Middle frontal gyrus (tissue), 1 donor: ENCODE data around the gene ADCY4.
"Not testable (repeated sequence)": the region's sequence is repeated elsewhere in the genome, so short reads cannot be mapped to it uniquely, and the experiment has no call there.

ENCODE experiments used
- DNase-seq: peaks from one replicate; pipeline ENCODE4 v3.0.0-alpha.2; 2015; ENCODE audit warnings: low spot score; ENCODE audit errors: extremely low spot score

ADCY4 gene

GRCh38 chr14:24334431-24335291, at the start of gene ADCY4:
Gene ADCY4, minus strand, starts transcription at chr14:24335071. Its CDS starts 419 bp downstream, at chr14:24334652.
- no peak for DNase-seq

GRCh38 chr14:24384169-24384568, 49.3 kb upstream of the ADCY4 start:
- DNase-seq, result no peak

DNA sequence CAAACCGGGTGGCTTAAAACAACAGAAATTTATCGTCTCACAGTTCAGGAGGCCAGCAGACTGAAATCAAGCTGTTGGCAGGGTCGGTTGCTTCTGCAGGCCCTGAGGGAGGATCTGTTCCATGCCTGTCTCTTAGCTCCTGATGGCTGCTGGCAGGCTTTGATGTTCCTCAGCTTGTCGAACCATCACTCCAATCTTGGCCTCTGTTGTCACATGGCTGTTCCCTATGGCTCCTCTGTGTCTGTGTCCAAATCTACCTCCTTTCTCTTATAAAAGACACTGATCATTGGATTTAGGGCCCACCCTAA, 47.1 kb upstream of the ADCY4 start:
- no peak for DNase-seq

DNA sequence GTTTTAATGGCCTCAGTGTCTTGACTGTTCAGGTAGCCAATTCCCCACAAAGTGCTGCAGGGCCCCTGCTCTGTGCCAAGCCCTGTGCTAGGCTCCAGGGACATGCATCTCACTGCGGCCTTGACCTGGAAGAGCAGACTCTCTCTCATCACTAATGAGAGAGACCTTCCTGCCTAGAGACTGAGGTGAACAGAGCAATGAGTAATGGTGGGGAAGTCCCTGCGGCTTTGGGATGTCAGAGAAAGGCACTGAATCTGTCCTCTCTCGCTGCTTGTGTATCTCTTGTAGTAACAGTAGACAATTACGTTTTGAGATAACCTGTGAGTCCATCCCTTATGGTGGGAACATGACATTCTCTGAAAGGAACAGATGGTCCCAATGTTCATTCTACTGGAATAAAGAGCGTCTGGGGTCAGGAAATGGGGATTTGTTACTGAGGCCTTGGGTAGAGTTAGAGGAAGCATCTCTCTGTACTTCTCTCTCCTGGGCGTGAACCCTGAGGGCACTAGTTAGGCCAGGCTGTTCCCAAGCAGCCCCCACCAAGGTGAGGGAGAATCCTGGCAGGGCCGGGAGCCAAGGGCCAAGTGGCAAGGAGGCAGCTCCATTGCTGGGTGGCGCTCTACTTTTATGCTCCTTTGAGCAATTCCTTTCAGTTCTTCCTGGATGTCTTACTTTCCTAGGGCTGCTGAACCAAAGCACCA, 46.6 kb upstream of the ADCY4 start:
- no peak for DNase-seq

DNA sequence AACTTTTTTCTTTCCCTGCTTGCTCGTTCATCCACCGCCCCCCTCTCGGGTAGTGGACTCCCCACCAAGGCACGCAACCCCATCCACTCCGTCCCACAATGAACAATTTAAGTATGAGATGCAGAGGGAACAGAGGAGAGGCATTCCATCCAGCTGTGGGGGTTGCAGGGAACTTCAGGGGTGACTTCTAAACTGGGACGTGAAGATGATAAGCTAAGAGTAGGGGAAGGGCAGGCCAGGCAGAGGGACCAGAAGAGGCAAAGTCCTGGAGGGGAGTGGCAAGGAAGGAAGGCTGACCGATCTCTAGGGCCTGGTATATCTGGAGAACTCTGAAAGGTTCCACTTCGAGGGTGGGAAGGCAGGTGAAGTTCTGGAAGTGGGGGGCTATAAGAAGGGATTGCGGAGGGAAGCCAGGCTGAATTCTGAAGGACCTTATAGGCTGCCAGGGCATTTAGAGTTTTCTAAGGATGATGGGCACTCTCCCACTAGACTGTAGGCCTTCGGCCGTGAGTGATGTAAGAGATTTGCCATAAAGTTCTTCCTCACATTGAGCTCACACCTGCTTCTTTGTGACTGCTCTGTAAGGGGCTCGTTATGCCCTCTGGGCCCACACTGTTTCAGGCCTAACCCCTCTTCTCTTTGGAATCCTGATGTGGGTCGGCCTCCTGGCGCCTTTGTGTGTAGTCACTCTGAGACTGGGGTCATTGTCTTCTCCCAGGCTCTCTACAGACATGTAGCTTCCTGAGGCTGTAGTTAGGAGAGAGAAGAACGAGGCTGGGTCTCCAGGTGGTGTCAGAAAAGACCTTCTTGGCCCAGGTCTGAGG, 45.2 kb upstream of the ADCY4 start:
- DNase-seq, result no peak

- DNase-seq, result no peak
These were observed 44.4 kb upstream of the ADCY4 start for GRCh38 chr14:24378981-24379906.

DNA sequence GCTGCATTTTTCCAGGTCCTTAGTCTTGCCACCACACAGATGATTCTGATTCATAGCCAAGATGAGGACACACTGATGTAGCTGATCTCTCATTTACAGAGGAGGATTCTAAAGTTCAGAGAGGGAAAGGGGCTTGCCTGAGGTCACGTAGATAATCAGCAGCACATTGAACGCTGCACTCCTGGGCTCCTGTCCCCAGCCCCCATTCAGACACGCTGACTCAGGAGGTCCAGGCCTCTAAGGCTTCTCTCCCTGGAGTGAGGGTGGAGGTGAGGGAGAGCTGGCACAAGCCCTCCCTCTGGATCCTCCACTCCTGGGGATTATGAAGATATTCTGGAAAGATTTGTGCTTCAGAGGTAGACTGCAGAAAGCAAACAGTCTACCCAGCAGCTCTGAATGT, 43.5 kb upstream of the ADCY4 start:
- DNase-seq, result no peak

DNA sequence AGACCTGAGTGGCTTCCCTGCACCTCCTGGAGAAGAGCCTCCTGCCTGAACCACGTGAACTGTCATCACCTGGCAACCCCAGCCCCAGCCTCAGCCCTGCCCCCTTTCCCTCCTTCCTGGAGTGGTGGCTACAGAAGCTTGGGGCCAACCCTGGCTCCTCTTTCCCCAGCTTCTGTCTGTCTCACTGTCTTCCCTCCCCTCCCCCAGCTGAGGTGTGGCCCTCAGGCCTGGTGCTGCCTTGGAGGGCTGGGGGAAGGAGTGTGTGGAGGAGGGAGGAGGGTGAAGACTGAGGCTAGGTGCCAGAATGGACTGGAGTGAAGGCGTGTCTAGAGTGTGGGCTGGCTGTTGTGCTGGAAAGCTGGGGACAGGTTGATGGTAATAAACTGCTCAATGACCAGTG, 42.8 kb upstream of the ADCY4 start:
- DNase-seq, result no peak

- DNase-seq, result no peak
These were observed 42.3 kb upstream of the ADCY4 start for GRCh38 chr14:24377126-24377525.

DNA sequence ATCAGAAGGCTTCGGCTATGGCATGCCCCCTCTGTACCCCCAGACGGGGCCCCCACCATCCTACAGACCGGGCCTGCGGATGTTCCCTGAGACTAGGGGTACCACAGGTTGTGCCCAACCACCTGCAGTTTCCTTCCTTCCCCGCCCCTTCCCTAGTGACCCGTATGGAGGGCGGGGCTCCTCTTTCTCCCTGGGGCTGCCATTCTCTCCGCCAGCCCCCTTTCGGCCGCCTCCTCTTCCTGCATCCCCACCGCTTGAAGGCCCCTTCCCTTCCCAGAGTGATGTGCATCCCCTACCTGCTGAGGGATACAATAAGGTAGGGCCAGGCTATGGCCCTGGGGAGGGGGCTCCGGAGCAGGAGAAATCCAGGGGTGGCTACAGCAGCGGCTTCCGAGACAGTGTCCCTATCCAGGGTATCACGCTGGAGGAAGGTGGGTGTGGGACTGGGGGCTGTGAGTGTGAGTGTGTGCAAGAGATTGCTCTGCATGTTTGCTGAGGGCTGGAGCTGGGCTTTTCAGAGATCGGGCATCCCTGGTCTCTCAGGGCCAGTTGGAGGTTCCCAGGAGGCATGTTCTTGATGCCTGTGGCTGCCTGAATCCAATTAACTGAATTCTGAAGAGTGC, 41.7 kb upstream of the ADCY4 start:
- no peak for DNase-seq

- no peak for DNase-seq
These were observed 38.0 kb upstream of the ADCY4 start for GRCh38 chr14:24372701-24373416.

- DNase-seq, result not testable (repeated sequence)
These were observed 36.7 kb upstream of the ADCY4 start for GRCh38 chr14:24371605-24372004.

DNA sequence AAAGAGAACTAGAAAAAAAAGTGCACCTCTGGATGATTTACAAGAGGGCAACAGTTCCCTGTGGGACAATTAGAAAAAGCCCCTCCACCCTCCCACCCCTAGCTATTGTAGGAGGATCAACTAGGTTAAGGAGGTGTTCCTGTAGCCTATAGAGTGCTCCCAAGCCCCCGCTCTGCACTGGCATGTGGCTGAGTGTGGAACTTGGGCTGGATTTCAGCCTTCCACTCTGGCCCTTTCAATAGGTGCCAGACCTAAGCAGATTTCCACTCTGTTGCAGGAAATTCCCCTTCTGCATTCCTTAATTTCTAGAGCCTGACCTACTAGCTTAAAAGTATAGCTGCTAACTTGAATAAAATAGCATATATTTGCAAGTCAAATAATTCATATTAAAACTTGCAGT, 35.9 kb upstream of the ADCY4 start:
- no peak for DNase-seq

GRCh38 chr14:24369907-24370687, 35.2 kb upstream of the ADCY4 start:
- DNase-seq, result no peak

DNA sequence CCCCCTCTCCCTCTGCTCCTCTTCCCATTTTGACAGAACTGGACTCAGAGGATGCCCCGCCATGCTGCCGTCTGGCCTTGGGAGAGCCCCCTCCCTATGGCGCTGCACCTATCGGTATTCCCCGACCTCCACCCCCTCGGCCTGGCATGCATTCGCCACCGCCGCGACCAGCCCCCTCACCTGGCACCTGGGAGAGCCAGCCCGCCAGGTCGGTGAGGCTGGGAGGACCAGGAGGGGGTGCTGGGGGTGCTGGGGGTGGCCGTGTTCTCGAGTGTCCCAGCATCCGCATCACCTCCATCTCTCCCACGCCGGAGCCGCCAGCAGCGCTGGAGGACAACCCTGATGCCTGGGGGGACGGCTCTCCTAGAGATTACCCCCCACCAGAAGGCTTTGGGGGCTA, 34.6 kb upstream of the ADCY4 start:
- no peak for DNase-seq

DNA sequence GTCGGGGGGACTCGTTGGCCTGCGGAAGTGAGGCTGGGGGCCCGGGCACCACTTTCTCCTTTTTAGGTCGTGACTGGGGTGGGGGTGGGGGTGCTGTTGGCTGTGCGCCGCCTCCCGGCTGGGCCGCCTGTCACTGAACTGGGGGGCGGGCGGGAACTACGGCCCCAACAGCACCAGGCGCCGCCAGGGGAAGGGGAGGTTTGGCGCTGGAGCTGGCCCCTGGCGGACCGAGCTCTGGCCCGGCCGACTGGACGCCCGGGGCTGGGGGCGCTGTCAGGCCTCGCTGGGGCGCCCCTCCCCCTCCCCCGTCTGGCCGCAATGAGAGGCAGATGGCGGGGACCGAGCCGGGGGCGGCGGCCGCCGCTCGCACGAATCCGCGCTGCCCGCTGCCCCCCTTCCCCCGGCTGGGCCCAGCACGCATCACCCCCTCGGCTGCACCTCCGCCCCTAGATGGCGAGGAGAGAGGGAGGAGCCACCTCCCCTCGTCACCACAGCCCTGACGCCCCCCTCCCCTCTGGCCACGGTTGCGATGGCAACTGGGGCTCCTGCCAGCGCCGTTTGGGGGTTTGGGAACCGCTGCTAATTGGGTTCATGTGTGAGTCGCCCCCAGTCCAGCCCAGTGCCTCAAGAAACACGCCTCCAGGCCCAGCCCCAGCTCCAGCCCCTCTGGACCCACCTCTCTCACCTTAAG, 33.8 kb upstream of the ADCY4 start:
- no peak for DNase-seq

GRCh38 chr14:24368212-24368561, 33.3 kb upstream of the ADCY4 start:
- DNase-seq, result no peak

DNA sequence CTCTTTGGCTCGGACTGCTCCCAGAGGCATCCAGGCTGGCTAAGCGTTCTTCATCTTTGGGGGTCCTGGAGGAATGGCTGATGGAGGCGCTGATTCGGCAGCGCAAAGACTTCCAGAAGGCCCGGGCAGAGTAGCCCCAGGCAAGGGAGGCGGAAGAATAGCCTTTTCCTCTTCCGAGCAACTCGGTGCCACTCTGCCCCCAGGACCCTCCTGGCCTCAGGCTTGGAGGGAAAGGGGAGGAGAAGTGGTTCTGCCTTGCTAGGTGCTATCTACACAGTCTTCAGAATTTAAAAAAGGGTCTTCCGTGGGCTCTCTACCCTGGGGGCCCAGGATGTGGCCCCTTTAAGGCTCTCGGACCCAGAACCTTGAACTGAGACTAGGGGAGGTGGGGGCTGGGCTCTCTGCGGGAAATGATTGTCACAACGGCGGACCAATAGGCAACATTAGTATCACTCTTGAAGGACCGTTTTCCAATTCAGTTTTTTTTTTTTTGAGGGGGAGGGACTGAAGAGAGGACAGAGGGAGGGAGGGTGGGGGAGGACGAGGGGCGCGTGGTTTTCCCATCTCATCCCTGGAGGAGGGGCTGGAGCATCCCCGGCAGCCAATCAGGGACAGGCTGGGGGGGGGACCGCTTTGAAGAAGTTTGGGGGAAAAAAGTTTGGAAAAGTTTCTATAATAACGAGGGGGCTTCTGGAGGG, 32.8 kb upstream of the ADCY4 start, which contains the start of gene NFATC4:
TSS of gene NFATC4 (plus strand) at position 671 of the 698 bp plus-strand sequence. CDS start 157 bp downstream, outside the sequence.
- no peak for DNase-seq
